Activated CD4-positive, alpha-beta T cell treated with anti-CD3 and anti-CD28 coated beads for 4 hours (primary cell): ENCODE results near the gene LRRC56.
"Not testable (repeated sequence)": the region's sequence is repeated elsewhere in the genome, so short reads cannot be mapped to it uniquely, and the experiment has no call there.

Experiments used
- DNase-seq, 2 donors: peaks; one replicate each; pipeline ENCODE4 v3.0.0-alpha.2; 2020

Gene LRRC56

DNA sequence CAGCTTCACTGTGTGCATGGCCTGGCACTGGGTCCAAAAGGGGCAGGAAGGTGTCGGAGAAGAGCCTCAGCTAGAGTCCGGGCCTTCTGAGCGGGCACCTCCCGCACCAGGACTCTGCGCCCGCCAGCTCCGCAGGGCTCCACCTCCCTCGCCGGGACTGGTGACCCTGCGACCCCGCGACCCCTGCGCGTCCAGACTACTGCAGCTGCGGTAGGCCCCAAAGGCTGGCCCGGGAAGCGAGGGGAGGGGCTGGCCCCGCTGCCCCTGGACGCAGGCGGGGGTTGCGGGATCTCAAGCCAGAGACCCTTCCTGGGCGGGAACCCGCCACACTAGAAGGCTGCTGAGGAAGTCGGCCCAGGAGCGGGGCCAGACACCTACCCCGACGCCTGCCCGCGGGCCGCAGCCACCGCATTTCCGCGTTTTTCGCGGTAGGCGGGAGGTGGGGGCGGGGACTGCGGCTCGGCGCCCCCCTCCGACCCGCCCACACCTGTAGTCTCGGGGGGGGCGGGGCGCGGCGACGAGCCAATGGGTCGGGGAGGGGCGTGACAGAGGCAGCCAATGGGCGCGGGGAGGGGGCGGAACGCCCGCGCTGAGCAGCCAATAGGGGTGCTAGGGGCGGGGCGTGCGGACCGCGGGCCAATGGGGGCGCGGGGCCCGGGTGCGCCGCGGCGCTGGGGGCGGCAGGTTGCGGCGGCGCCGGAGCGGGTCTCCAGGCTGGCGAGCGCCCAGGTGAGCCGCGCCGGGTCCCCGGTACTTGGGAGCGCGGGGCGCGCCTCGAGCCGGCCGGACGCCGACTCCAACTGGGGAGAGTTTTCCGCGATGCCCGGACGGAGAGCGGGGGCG, 23.2 kb downstream of the LRRC56 start, which contains the start of the genes LMNTD2 and RASSF7:
LMNTD2 (minus strand) TSS at position 434 of the 843 bp plus-strand sequence; CDS start at position 412, 22 bp downstream.
RASSF7 (plus strand) TSS at position 666 of the 843 bp plus-strand sequence. CDS start 799 bp downstream, outside the sequence.
- peak; percentile 98 for DNase-seq

DNA sequence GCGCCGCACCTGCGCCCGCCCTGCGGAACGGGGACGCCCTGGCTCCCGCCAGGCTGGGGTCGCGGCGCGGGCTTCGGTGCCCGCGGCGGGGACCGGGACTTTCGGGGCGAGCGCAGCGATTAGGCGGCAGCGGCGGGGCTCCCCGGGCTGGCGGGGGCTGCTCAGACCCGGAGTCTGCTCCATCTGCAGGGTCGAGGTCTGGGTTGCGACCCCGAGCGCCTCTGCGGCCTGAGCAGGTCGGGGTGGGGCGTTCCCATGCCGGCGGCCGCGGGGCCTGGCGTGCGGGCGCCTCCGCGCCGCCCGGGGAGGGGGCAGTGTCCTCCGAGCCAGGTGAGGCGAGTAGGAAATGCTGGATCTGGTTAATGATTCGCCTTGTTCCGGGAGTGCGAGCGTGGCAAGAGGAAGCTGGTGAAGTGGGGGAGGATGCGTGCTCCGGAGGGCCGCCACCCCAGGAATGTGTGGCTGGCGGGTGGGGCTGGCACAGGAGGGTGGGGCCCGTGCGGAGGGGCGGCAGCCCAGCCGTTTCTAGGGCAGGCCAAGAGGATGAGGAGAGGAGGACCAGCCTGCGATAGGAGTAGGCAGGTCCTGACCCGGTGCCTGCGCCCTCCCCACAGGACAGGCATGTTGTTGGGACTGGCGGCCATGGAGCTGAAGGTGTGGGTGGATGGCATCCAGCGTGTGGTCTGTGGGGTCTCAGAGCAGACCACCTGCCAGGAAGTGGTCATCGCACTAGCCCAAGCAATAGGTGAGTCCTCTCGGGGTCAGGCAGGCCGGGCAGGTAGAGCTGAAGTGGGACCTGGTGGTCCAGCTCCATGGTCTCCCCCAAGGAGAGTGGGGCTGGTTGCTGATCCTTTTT, 24.0 kb downstream of the LRRC56 start:
- DNase-seq, result no peak

DNA sequence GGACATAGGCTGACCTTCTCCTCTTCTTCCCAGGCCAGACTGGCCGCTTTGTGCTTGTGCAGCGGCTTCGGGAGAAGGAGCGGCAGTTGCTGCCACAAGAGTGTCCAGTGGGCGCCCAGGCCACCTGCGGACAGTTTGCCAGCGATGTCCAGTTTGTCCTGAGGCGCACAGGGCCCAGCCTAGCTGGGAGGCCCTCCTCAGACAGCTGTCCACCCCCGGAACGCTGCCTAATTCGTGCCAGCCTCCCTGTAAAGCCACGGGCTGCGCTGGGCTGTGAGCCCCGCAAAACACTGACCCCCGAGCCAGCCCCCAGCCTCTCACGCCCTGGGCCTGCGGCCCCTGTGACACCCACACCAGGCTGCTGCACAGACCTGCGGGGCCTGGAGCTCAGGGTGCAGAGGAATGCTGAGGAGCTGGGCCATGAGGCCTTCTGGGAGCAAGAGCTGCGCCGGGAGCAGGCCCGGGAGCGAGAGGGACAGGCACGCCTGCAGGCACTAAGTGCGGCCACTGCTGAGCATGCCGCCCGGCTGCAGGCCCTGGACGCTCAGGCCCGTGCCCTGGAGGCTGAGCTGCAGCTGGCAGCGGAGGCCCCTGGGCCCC, 24.8 kb downstream of the LRRC56 start:
- no peak for DNase-seq

DNA sequence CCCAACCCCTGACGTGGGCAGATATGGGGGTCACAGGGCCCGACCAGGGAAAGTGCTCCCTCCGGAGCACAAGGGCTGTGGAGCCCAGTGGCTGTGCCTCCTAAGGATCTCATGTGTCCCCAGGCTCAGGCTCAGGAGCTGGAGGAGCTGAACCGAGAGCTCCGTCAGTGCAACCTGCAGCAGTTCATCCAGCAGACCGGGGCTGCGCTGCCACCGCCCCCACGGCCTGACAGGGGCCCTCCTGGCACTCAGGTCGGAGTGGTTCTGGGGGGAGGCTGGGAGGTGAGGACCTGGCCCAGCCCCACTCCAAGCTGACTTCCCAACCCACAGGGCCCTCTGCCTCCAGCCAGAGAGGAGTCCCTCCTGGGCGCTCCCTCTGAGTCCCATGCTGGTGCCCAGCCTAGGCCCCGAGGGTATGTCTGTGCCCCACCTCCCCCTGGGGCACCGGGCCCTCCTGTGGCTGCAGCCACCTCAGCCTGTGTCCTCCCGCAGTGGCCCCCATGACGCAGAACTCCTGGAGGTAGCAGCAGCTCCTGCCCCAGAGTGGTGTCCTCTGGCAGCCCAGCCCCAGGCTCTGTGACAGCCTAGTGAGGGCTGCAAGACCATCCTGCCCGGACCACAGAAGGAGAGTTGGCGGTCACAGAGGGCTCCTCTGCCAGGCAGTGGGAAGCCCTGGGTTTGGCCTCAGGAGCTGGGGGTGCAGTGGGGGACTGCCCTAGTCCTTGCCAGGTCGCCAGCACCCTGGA, 25.9 kb downstream of the LRRC56 start:
- DNase-seq, result no peak

DNA sequence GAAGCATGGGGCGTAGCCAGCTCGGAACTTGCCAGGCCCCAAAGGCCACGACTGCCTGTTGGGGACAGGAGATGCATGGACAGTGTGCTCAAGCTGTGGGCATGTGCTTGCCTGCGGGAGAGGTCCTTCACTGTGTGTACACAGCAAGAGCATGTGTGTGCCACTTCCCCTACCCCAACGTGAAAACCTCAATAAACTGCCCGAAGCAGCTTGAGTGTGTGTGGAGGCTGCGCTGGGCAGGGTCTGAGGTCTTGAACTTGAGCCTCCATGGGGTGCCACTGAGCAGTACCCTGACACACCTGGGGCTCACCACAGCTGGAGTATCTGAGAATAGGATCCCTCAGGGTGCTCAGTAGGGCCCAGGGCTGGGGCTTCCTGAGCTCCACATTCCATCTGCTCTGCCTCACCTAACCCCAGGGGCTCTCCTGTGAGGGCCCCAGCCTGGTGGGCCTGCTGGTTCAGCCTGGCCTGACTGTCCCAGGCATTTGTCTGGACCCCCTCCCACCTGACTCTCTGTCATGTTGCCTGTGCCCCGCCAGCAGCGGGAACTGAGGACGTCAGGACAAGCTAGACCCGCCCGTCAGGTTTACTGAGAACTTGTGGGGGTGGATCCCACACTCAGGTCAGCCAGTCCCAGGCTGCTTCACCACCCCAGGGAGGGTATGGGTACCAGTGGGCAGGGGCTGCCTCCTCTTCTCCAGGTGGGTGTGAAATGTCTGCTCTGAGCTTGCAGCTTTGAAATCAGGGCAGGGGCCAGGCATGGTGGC, 26.7 kb downstream of the LRRC56 start:
- no peak for DNase-seq

DNA sequence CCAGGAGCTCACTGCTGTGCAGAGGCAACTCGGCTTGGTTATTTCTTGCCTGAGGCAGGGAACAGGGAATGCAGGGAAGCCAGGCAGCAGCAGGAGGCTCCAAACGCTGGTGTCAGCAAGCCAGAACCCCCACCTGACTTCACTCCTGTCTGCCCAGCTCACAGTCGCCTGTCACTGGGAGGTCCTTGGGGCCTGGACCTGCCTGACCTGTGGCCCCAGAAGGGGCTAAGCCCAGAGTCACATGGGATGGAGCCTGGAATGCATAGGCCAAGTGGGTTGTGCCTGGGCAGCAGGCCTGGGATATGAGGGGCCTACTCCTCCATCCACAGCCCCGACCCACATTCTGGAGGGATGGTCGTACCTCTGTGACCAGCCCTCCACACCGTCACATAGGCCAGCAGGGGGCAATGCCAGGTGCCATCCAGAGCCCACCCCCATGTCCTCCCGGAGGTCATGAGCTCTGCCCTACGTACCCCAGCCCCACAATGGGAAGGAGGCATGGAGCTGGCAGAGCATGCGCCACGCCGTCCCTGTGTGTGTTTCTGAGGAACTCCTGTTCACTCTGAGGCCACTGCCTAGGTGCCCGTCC, 28.7 kb downstream of the LRRC56 start:
- DNase-seq, result no peak

DNA sequence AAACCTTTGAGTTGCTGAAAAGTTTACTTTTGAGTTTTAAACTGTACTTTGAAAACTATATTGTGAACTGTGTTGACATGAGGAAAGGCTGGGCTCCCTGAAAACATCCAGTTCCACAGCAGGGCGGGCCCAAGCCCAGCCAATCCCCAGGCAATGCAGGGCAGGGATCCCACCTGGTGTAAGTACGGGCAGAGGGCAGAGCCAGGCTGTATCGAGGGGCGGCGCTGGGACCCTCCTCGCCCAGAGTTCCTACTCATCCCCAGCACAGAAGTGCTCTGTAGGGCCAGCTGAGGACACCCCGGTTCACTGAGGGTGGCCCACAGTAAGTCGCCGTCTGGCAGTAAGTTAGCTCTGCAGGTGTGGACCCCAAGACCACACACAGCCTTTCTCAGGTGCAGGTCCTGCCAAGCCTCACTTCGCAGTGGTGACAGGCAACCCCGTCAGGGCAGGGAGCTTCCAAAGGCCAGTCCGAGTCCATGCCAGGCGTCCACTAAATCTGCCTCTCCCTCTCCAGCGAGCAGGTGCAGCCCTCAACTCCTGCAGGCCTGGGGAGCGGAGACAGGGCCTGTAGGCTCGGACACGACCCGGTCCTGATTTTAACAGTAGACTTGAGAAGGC, 29.8 kb downstream of the LRRC56 start:
- no peak for DNase-seq

DNA sequence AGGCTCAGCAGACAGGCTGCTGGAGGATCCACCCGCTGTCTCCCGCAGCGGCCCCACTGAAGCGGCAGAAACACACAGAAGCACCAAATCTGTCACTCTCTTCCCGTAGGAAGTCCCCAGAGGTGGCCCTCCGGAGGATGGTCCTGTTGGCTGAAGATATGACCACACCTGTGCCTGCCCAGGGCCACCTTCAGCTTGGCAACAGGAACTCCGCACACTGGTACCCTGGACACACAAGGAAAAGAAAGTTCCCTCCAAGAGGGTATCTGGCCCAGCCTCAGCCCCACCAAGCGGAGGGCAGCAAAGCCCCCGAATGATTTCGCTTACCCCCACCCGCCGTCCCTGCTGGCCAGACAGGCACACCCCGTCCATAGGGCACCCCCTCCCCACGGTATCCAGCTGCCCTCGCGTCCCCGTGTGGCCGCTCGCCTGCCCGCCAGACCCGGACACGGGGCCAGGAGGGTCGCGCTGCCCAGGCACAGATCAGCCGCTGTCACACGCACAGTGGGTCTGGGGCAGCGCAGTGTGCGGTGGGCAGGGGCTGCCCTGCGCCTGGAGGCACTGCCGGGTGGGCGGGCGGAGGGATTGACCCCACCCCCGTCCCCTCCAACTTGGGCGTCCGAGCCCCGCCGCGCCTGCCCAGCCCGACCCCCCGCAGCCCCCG, 30.4 kb downstream of the LRRC56 start:
- DNase-seq, result no peak

DNA sequence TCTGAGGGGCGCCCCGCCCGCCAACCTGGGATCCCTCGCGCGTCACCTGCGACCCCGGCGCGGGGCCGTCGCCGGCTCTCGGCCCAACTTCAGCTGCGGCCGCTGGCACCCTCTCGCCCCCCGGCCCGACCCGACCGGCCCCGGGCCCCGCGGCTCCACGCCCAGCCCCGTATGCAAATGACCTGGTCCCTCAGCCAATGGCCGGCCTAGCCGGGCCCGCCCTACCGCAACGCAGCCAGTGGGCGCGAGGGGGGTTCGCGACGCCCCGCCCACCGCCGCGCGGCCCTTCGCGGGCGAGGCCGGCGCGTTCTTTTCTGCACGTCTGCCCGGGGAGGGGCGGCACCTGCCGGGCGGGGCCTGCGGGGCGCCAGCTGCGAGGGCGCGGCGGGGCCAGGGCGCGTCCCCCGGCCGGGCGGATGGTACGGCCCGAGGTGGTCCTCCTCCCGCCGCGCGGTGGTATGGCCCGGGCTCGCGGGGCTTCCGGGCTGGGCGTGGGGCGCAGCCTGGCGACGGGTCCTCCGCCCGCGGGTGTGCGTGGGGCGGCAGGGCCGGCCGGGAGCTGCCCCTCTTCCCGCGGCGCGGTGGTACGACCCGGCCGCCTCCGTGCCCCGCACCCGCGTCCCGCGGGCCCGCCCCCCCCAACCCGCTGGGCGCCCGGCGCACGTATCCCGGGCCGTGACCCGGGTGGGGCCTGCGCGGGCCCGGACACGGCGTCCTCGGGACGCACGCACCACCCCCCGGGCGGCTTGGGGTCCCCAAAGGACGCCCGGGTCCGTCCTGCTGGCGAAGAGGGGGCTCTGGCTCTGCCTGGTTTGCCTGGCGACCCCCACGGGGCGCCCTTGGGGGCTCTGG, 31.2 kb downstream of the LRRC56 start:
- DNase-seq, result peak; percentile 84 to 87

DNA sequence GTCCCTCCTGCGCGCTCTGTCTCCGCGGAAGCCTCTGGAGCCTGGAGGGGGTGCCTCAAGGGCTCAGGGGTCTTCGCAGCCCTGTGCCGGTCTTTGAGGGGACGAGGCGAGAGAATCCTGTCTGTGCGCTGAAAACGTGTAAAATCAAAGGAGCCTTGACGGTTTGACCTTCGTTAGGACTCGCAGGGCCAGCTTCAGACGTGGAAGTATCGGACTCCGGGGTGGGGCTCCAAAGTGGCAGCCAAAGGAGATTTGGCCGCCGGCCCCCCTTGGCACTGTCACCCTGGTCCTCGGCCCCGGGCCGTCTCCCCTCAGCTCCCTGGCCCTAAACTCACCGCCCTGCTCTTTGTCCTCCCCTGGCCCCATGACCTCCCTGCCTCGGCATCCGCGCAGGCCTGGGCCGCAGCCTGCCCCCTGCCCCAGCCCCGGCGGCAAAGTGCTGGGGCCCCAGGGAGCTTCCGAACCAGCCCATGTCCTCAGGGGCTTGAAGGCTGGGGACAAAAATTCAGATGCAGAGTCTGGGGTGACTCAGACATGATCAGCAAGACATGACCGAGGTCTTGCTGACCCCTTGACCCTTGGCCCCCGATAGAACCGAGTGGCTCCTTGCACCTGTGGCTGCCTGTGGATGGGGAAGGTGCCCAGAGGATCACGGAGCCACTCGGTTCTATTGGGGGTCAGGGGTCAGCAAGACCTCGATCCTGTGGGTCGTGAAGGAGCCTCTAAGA, 32.0 kb downstream of the LRRC56 start:
- DNase-seq, result no peak

DNA sequence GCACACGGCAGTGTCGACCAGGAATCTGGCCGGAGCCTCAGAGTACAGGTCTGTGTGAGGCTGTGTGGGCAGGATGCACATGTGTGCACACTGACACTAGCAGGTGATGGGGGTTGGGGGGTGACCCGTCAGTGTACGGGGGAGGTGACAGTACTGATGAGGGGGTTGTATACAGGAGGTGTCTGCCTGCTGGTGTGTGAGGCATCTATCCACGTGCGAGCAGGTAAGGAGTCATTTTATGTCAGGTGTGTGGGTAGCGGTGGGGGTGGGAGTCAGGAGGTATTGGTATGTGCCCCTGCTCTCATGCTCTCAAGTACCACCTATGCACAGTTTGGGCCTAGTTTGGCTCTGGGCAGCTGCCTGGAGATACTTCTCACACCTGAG, 34.5 kb downstream of the LRRC56 start:
- no peak for DNase-seq

DNA sequence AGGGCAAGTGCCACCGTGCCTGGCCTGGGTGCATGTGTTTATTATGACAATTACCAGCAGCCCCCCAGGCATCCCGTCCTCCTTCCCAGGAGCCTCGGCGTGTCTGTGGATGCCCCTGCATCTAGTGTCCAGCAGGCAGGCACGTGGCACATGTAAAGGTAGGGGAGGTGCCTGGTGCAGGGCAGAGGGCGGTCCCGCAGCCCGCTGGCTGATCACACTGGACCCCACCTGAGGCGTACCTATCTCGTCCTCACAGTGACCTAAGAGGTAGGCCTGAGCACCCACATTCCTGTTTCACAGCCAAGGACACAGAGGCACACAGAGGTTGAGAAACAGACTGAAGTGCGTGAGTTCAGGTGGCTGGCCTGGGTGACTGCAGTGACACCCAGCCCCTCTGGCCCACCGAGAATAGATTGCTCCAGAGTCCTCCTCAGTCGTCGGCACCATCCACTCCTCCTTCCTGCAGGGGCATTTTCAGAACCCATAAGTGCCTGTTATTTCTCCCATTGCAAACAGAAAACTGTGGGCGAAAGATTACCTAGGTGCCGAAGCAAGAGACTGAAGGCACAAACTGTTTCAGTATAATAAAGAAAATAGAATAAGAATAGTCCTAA, 35.9 kb downstream of the LRRC56 start:
- DNase-seq, result no peak

DNA sequence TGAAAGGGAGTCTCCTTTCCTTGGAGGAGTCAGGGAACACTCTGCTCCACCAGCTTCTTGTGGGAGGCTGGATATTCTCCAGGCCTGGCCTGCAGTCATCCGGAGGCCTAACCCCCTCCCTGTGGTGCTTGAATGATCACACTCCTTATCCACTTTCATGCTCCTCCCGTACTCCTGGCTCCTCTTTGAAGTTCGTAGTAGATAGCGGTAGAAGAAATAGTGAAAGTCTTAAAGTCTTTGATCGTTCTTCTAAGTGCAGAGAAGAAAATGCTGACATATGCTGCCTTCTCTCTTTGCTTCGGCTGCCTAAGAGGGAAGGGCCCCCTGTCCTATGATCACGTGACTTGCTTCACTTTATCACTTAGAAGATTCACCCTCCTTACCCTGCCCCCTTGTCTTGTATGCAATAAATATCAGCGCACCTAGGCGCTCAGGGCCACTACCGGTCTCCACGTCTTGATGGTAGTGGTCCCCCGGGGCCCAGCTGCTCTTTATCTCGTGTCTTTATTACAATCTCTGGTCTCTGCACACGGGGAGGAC, 36.8 kb downstream of the LRRC56 start:
- DNase-seq, result not testable (repeated sequence)

DNA sequence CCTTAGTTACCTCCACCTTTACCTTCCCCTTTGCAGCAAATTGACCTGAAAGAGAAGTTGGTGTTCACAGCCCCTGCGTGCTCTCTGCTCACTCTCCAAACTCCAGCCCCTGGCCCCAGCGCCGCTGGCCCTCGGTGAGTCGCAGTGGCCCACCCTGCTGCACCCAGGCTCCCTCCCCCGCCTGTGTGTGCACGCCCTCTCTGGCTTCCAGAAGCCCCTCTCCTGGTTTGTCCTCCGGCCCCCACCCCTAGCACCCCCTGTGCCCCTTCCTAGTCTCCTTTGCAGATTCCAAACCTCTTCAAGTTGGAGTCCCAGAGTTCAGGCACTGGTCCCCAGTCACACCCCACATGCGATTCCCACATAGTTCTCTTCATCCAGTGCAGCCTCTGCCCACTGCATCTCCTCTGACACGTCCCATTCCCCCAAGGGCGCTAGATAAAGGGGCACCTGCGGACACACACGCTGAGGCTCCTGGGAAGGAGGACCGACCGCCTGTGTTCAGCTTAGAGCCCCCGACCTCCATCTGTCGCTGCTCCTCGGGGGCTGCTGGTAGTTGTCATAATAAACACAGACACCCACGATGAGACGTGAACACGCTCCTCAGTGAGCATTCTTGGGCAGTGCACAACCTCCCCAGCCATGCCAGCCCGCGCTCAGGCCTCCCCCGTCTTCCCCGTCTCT, 37.4 kb downstream of the LRRC56 start:
- DNase-seq, result no peak

DNA sequence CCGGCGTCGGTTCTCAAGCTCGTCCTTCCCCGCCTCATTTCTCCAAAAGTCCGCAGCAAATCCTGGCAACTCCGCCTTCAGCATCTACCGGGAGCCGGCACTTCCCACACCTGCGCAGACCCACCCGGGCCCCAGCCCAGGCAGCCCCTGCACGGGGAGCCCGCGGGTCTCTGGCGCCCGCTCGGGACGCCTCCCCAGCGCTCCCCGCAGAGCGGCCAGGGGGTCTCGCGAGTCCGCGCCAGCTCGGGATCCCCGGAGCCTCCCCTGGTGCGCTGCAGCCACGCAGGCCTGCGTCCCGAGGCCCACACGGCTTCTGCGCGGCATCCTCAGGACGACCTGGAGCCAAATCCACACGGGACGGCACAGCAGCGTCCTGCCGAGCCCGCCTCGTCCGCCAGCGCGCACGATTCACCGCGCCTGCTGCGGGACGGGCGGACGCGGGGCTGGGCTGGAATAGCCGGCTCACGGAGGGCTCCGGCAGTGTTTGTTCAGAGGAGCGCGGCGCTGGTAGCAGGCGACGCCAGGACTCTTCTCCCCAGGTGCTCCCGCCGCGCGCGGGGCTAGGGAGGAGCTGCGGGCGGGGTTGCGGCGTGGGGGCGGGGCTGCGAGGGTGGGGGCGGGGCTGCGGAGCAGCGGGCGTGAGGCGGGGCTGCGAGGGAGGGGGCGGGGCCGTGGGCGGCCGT, 38.1 kb downstream of the LRRC56 start:
- DNase-seq, result no peak

DNA sequence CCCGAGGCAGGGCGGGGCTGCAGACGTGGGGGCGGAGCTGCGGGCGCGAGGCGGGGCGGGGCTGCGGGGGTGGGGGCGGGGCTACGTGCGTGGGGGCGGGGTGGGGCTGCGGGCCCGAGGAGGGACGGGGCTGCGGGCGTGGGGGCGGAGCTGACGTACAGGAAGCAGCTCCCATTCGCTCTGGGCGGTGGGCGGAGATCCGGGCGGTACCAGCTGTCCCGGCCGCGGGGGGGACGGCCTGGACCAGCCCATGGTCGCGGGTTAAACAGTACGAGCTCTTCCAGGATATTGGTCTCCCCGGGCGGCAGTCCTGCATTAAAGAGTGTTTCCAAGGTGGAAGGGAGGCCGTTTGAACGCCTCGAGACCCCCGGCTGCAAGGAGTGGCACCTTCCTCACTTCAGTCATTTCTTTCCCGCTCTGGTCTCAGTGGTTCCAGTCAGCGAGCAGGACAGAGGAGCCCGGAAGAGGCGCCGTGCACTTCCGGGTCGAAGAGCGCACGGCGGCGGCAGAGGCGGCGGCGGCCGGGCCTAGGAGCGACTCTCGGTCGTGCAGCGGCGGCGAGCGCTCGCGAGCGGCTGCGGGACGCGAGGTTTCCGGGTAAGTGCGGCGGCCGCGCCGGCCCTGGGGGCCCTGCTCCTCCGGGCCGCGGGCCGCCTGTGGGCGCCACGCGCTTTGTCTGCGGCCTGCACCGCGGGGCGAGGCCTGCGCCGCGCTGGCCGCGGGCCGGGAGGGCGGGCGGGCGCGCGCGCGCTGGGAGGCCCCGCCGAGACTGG, 38.9 kb downstream of the LRRC56 start, which contains the start of gene PHRF1:
PHRF1 (plus strand) TSS at position 475 of the 773 bp plus-strand sequence. CDS start 5,043 bp downstream, outside the sequence.
- peak; percentile 96 to 99 for DNase-seq
